SU-DHL-6 (cell line): Measurements from ENCODE around the gene NGF.

Experiments
- CTCF ChIP-seq: fragments of 200-600 bp; sonication (generic); IDR thresholded peaks from one replicate; pipeline ENCODE4 v1.5.1; 2017; ENCODE audit warnings: antibody characterized with exemption, mild to moderate bottlenecking, low read length, moderate library complexity; ENCODE audit not compliant: insufficient read depth, poor library complexity, severe bottlenecking
- EZH2phosphoT487 ChIP-seq: fragments of 200-600 bp; sonication (generic), shearing (Covaris generic); conservative IDR thresholded peaks from 2 replicates; pipeline ENCODE4 v1.6.1; 2018; ENCODE audit warnings: mild to moderate bottlenecking, antibody characterized with exemption, low read length, moderate library complexity, mixed read lengths

- TF ChIP-seq CTCF (no peak), EZH2phosphoT487 (no peak)
Measured at GRCh38 chr1:115258302-115258866, 79.7 kb downstream of the NGF start.
